ENCODE data around the gene TRNAU1AP.
"Not testable (repeated sequence)": the region's sequence is repeated elsewhere in the genome, so short reads cannot be mapped to it uniquely, and the experiment has no call there.

Gene TRNAU1AP

GRCh38 chr1:28525002-28525642, 27.8 kb upstream of the TRNAU1AP start:
- H3K23ac ChIP-seq (ENCODE audit: low read length); H3K27me3 ChIP-seq (ENCODE audit: insufficient read depth, low read length, poor library complexity); H2BK15ac ChIP-seq (replicated peaks; ENCODE audit: low read depth); H3K36me3 ChIP-seq (ENCODE audit: control insufficient read depth, insufficient read depth, low read length); H3K4me3 ChIP-seq (ENCODE audit: low read length); H3K27ac ChIP-seq (ENCODE audit: low read depth, low read length); DNase-seq; H4K8ac ChIP-seq (ENCODE audit: low read depth, low read length); H3K18ac ChIP-seq (ENCODE audit: low read length); H3K4ac ChIP-seq (ENCODE audit: low read depth, low read length); H3K56ac ChIP-seq (ENCODE audit: low read length); H3K4me1 ChIP-seq (ENCODE audit: control insufficient read depth, low read depth, low read length); H2BK120ac ChIP-seq (ENCODE audit: low read depth, low read length); H3K4me2 ChIP-seq (ENCODE audit: low read length); H3K9ac ChIP-seq (ENCODE audit: low read length); H2BK5ac ChIP-seq (ENCODE audit: low read length); H4K5ac ChIP-seq (ENCODE audit: low read length); H2AK5ac ChIP-seq (ENCODE audit: low read length): not testable (repeated sequence)
- WGBS (ENCODE audit: extremely low coverage, insufficient coverage, low lambda C conversion rate), result no CpG with 5 or more reads among the region's 10 CpGs
- H3K79me2 ChIP-seq (ENCODE audit: control insufficient read depth, insufficient read depth, low read length), result peaks cover 58% of the 10 kb centered on the region
- H3K79me1 ChIP-seq (ENCODE audit: low read length), result peaks cover 14% of the 10 kb centered on the region

DNA sequence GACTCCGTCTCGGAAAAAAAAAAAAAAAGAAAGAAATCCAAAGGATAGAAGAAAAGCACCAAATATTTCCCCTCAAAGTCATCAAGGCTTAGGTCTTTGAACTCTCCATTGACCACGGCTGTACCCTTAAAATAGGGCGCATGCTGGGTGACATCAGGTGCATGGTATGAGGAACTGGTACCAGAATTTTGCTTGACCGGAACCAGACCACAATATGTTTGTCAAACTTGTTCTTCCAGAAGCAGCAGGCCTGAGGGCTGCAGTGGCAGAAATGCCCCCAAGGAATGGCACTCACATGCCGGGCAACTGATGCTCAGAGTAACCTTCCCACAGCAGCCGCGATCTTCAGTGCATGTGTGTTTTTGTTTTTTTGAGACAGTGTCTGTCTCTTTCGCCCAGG, 26.0 kb upstream of the TRNAU1AP start:
- no peak overlapping the region for H3K18ac ChIP-seq (ENCODE audit: low read length)
- H3K79me1 ChIP-seq (ENCODE audit: low read length), result peaks cover 11% of the 10 kb centered on the region
- H3K36me3 ChIP-seq (ENCODE audit: control insufficient read depth, insufficient read depth, low read length), result peaks cover 4% of the 10 kb centered on the region
- no peak overlapping the region for H2BK15ac ChIP-seq (replicated peaks; ENCODE audit: low read depth)
- no peak overlapping the region for H2AK5ac ChIP-seq (ENCODE audit: low read length)
- no peaks in the 10 kb centered on the region for H3K4me1 ChIP-seq (ENCODE audit: control insufficient read depth, low read depth, low read length)
- no peaks in the 10 kb centered on the region for H3K27me3 ChIP-seq (ENCODE audit: insufficient read depth, low read length, poor library complexity)
- no CpG with 5 or more reads among the region's 9 CpGs for WGBS (ENCODE audit: extremely low coverage, insufficient coverage, low lambda C conversion rate)
- no peak overlapping the region for H3K4me3 ChIP-seq (ENCODE audit: low read length)
- H3K79me2 ChIP-seq (ENCODE audit: control insufficient read depth, insufficient read depth, low read length), result peaks cover 43% of the 10 kb centered on the region
- no peak overlapping the region for H4K8ac ChIP-seq (ENCODE audit: low read depth, low read length)
- H4K5ac ChIP-seq (ENCODE audit: low read length), result no peak overlapping the region
- no peak overlapping the region for H3K27ac ChIP-seq (ENCODE audit: low read depth, low read length)
- DNase-seq, result peak; percentile 37
- no peak overlapping the region for H3K56ac ChIP-seq (ENCODE audit: low read length)
- no peak overlapping the region for H2BK5ac ChIP-seq (ENCODE audit: low read length)
- H3K4ac ChIP-seq (ENCODE audit: low read depth, low read length), result no peak overlapping the region
- H2BK120ac ChIP-seq (ENCODE audit: low read depth, low read length), result no peak overlapping the region
- H3K4me2 ChIP-seq (ENCODE audit: low read length), result no peak overlapping the region
- H3K23ac ChIP-seq (ENCODE audit: low read length), result no peak overlapping the region
- H3K9ac ChIP-seq (ENCODE audit: low read length), result no peak overlapping the region

DNA sequence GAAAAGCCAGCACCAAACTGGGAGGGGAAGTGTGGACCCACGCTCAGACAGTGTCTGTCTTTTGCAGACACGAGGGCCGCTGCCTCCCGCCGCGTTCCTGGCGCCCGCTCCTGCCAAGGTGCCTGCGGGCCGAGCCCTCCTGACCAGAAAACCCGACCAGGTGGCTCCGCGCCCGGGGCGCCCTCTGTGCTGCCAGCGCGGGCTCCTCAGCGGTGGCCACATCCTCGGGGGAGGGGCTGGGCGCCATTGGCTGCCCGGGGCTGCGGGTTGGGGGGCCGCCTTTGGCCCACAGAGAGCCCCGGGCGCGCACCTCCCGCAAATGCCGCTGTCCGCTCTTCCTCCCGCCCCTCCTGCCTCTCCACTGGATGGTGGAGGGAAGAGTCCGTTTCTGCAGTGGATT, 22.4 kb upstream of the TRNAU1AP start:
- no peaks in the 10 kb centered on the region for H3K4me1 ChIP-seq (ENCODE audit: control insufficient read depth, low read depth, low read length)
- H4K8ac ChIP-seq (ENCODE audit: low read depth, low read length), result no peak overlapping the region
- no peak overlapping the region for H2BK15ac ChIP-seq (replicated peaks; ENCODE audit: low read depth)
- H3K27ac ChIP-seq (ENCODE audit: low read depth, low read length), result no peak overlapping the region
- no peak overlapping the region for H2BK120ac ChIP-seq (ENCODE audit: low read depth, low read length)
- no peak overlapping the region for H3K4me3 ChIP-seq (ENCODE audit: low read length)
- no peak overlapping the region for H3K4ac ChIP-seq (ENCODE audit: low read depth, low read length)
- DNase-seq, result no peak
- H3K79me1 ChIP-seq (ENCODE audit: low read length), result peaks cover 7% of the 10 kb centered on the region
- peaks cover 15% of the 10 kb centered on the region for H3K79me2 ChIP-seq (ENCODE audit: control insufficient read depth, insufficient read depth, low read length)
- H2BK5ac ChIP-seq (ENCODE audit: low read length), result no peak overlapping the region
- no CpG with 5 or more reads among the region's 31 CpGs for WGBS (ENCODE audit: extremely low coverage, insufficient coverage, low lambda C conversion rate)
- peaks cover 11% of the 10 kb centered on the region for H3K36me3 ChIP-seq (ENCODE audit: control insufficient read depth, insufficient read depth, low read length)
- no peak overlapping the region for H4K5ac ChIP-seq (ENCODE audit: low read length)
- no peak overlapping the region for H3K18ac ChIP-seq (ENCODE audit: low read length)
- no peak overlapping the region for H3K23ac ChIP-seq (ENCODE audit: low read length)
- no peak overlapping the region for H3K4me2 ChIP-seq (ENCODE audit: low read length)
- H2AK5ac ChIP-seq (ENCODE audit: low read length), result no peak overlapping the region
- H3K56ac ChIP-seq (ENCODE audit: low read length), result no peak overlapping the region
- no peak overlapping the region for H3K9ac ChIP-seq (ENCODE audit: low read length)
- no peaks in the 10 kb centered on the region for H3K27me3 ChIP-seq (ENCODE audit: insufficient read depth, low read length, poor library complexity)

DNA sequence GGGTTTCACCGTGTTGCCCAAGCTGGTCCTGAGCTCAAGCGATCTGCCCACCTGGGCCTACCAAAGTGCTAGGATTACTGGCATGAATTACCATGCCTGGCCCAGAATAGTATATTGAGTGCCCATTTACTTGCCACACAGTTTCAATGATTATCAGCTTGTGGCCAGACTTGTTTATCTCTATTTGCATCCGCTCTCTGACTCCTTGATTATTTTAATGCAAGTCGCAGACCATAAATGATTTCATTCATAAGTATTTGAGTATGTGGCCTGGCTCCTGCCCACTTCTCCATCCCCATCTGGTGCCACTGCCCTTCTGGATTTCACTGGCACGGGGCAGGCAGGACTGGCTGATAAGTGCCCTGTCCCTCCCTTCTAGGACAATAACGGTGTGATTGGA, 18.2 kb upstream of the TRNAU1AP start:
- Histone ChIP-seq H3K36me3 (ENCODE audit: control insufficient read depth, insufficient read depth, low read length) (peaks cover 30% of the 10 kb centered on the region), H3K4me1 (ENCODE audit: control insufficient read depth, low read depth, low read length) (no peaks in the 10 kb centered on the region)
- WGBS (ENCODE audit: extremely low coverage, insufficient coverage, low lambda C conversion rate), result no CpG with 5 or more reads among the region's 6 CpGs

GRCh38 chr1:28535180-28535579, 17.7 kb upstream of the TRNAU1AP start:
- Histone ChIP-seq H3K4me3 (ENCODE audit: low read length) (no peak overlapping the region), H3K4me2 (ENCODE audit: low read length) (no peak overlapping the region), H3K9ac (ENCODE audit: low read length) (no peak overlapping the region), H3K27me3 (ENCODE audit: insufficient read depth, low read length, poor library complexity) (no peaks in the 10 kb centered on the region), H3K4me1 (ENCODE audit: control insufficient read depth, low read depth, low read length) (no peaks in the 10 kb centered on the region), H3K18ac (ENCODE audit: low read length) (no peak overlapping the region), H3K79me1 (ENCODE audit: low read length) (peaks cover 3% of the 10 kb centered on the region), H2BK120ac (ENCODE audit: low read depth, low read length) (no peak overlapping the region), H4K8ac (ENCODE audit: low read depth, low read length) (no peak overlapping the region), H3K79me2 (ENCODE audit: control insufficient read depth, insufficient read depth, low read length) (no peaks in the 10 kb centered on the region), H3K4ac (ENCODE audit: low read depth, low read length) (no peak overlapping the region), H2BK15ac (replicated peaks; ENCODE audit: low read depth) (no peak overlapping the region), H3K36me3 (ENCODE audit: control insufficient read depth, insufficient read depth, low read length) (peaks cover 30% of the 10 kb centered on the region), H2BK5ac (ENCODE audit: low read length) (no peak overlapping the region), H3K56ac (ENCODE audit: low read length) (no peak overlapping the region), H2AK5ac (ENCODE audit: low read length) (no peak overlapping the region), H3K27ac (ENCODE audit: low read depth, low read length) (no peak overlapping the region), H4K5ac (ENCODE audit: low read length) (no peak overlapping the region), H3K23ac (ENCODE audit: low read length) (no peak overlapping the region)
- no CpG with 5 or more reads among the region's 6 CpGs for WGBS (ENCODE audit: extremely low coverage, insufficient coverage, low lambda C conversion rate)
- no peak for DNase-seq

More for the DNA sequence above, 18.2 kb upstream of the TRNAU1AP start:
- Histone ChIP-seq H4K8ac (ENCODE audit: low read depth, low read length) (no peak overlapping the region), H2BK120ac (ENCODE audit: low read depth, low read length) (no peak overlapping the region), H4K5ac (ENCODE audit: low read length) (no peak overlapping the region), H2BK15ac (replicated peaks; ENCODE audit: low read depth) (no peak overlapping the region), H3K4ac (ENCODE audit: low read depth, low read length) (no peak overlapping the region), H2BK5ac (ENCODE audit: low read length) (no peak overlapping the region), H3K79me1 (ENCODE audit: low read length) (peaks cover 3% of the 10 kb centered on the region), H3K9ac (ENCODE audit: low read length) (no peak overlapping the region), H3K56ac (ENCODE audit: low read length) (no peak overlapping the region), H3K27me3 (ENCODE audit: insufficient read depth, low read length, poor library complexity) (no peaks in the 10 kb centered on the region), H3K79me2 (ENCODE audit: control insufficient read depth, insufficient read depth, low read length) (no peaks in the 10 kb centered on the region), H2AK5ac (ENCODE audit: low read length) (no peak overlapping the region), H3K4me2 (ENCODE audit: low read length) (no peak overlapping the region), H3K23ac (ENCODE audit: low read length) (no peak overlapping the region), H3K27ac (ENCODE audit: low read depth, low read length) (no peak overlapping the region), H3K4me3 (ENCODE audit: low read length) (no peak overlapping the region), H3K18ac (ENCODE audit: low read length) (no peak overlapping the region)
- DNase-seq, result no peak

Data from mesendoderm (in vitro differentiated cells).